Mucosa of gallbladder (tissue), 1 donor: ENCODE results near the gene ADGRG6. TPM values are rescaled to one million over a fixed set of nuclear protein-coding genes. Genes with fewer than 3 reads are reported as not detected.

Experiments used
- DNase-seq: peaks from one replicate; pipeline ENCODE4 v3.0.0-alpha.2; 2020; ENCODE audit warnings: low spot score
- total RNA-seq: library from RNA; stranded (reverse); gene quantifications from one replicate; pipeline ENCODE4 v1.2.1, GENCODE V29; 2021
- donor health status: DM: no; HTN: no; CAD: no.

ADGRG6 gene
- total RNA-seq, 1 donor from 2014 or later, result 13.9 TPM

DNA sequence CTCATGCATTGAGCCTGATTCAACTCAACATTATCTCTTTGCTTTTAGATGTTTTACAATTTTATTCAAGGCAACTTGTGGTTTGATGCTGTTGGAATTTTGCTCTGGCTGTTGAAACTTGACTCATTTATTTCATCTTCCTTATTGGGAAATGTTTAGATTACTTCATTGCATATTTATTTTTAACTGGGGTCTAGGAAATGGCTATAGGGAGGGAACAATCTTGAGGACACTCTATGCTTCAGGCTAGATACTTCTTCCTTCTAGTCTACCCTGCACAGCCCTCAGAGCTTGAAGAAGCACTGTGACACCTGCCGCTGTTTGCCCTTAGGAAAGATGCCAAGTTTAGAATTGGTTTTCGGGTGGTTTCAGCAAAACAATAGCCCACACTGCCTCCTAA lies 183.4 kb downstream of the ADGRG6 start:
- no peak for DNase-seq

GRCh38 chr6:142489722-142490610 lies 188.2 kb downstream of the ADGRG6 start:
- DNase-seq, result no peak

Other genes starting within 250 kb of the ADGRG6 start
- gene GJE1, start 169.1 kb upstream of the ADGRG6 start, total RNA-seq, result not detected
- not detected for gene NMBR, start 154.9 kb upstream of the ADGRG6 start, total RNA-seq
- 33.3 TPM for gene VTA1, start 154.7 kb upstream of the ADGRG6 start, total RNA-seq